Heart right ventricle (tissue), 16 donors: ENCODE results near the gene MAP9. TPM values are rescaled to one million over a fixed set of nuclear protein-coding genes. Genes with fewer than 3 reads are reported as not detected.
"Not testable (repeated sequence)": the region's sequence is repeated elsewhere in the genome, so short reads cannot be mapped to it uniquely, and the experiment has no call there.

Experiments
- ATAC-seq, 8 donors: fragments of 200-7000 bp; cut with Tn5 transposase; one replicate each; pipeline ENCODE4 v1.9.1; 2020; ENCODE audit warnings: mild to moderate bottlenecking in 8 of 8, moderate library complexity in 8 of 8, moderate number of reproducible peaks in 1 of 8
- DNase-seq, 2 donors: peaks; one replicate each; pipeline ENCODE4 v3.0.0-alpha.2; 2020
- H3K27ac ChIP-seq, 10 donors: fragments of 200-600 bp; sonication (generic) in 2 of 10; one replicate each; pipeline versions ENCODE4 v1.5.0 to v1.8.0; 2020 to 2022; ENCODE audit warnings: mild to moderate bottlenecking in 3 of 10
- H3K27me3 ChIP-seq, 7 donors: fragments of 200-600 bp; one replicate each; pipeline ENCODE4 v1.8.0; 2021 to 2022; ENCODE audit warnings: mild to moderate bottlenecking in 2 of 7
- H3K36me3 ChIP-seq, 9 donors: fragments of 200-600 bp; sonication (generic) in 1 of 9; one replicate each; pipeline versions ENCODE4 v1.5.0 to v1.8.0; 2020 to 2022; ENCODE audit warnings: mild to moderate bottlenecking in 2 of 9
- H3K4me1 ChIP-seq, 9 donors: fragments of 200-600 bp; sonication (generic) in 1 of 9; one replicate each; pipeline versions ENCODE4 v1.5.0 to v1.8.0; 2020 to 2022; ENCODE audit warnings: mild to moderate bottlenecking in 4 of 9
- H3K4me3 ChIP-seq, 10 donors: fragments of 200-600 bp; sonication (generic) in 2 of 10; one replicate each; pipeline versions ENCODE4 v1.5.0 to v1.8.0; 2020 to 2022; ENCODE audit warnings: mild to moderate bottlenecking in 7 of 10, moderate library complexity in 2 of 10
- H3K9me3 ChIP-seq, 11 donors: fragments of 200-600 bp in 10 of 11; sonication (generic) in 2 of 11; one replicate each; pipeline versions ENCODE4 v1.5.0 to v1.8.0; 2013 to 2022; ENCODE audit warnings: mild to moderate bottlenecking in 2 of 11, control low read depth in 1 of 11, moderate library complexity in 1 of 11
- CTCF ChIP-seq, 9 donors: fragments of 200-600 bp; sonication (generic) in 2 of 9; IDR thresholded peaks; one replicate each; pipeline versions ENCODE4 v1.5.0 to v1.8.0; 2021 to 2022; ENCODE audit warnings: antibody characterized with exemption in 9 of 9, mild to moderate bottlenecking in 5 of 9, moderate library complexity in 1 of 9
- WGBS, 2 donors: extraction: QIAGEN DNeasy Blood & Tissue Kit; methylation state at CpG; one replicate each; pipeline ENCODE4 v1.1.7; 2013; ENCODE audit warnings: inconsistent platforms in 1 of 2; 5-methylcytosine and 5-hydroxymethylcytosine counted together
- intact Hi-C, 10 donors: fragments of 100-400 bp; cut with DNase I; formaldehyde crosslinking; loops; one replicate each; pipeline versions ENCODE4 v1.11.1 to v1.14.2; 2022
- long read RNA-seq, 3 donors: library from polyadenylated mRNA; unstranded; transcript quantifications; one replicate each; pipeline ENCODE4 v2.0.0, GENCODE V29; 2020 to 2021
- polyA plus RNA-seq, 2 donors: library from polyadenylated mRNA; stranded (reverse); fragments of 200-250 nt; gene quantifications; one replicate each; pipeline ENCODE4 v1.2.3, GENCODE V29; 2013
- total RNA-seq, 10 donors: library from RNA; stranded (reverse); fragmentation: NEBNext Ultra II Directional in 3 of 10; extraction: Animal tissue kit (Norgen Biotek cat#: 25700) in 3 of 10; gene quantifications; one replicate each; pipeline versions ENCODE4 v1.2.1 to v1.2.4, GENCODE V29; 2021 to 2023
- donor health status: Arrhythmogenic right ventricular cardiomyopathy.
- donor health status: ischemic (EF 13 %, LVEDD 7.1; RV severe dilation, severe dysfunction).
- donor health status: healthy with polysubstance abuse.
- donor health status: DM: no; HTN: yes; CAD: no.
- donor health status: DM: no; HTN: no; CAD: no.
- donor health status: ischemic (EF 25% LVEDD 6.9; RV normal size, moderate dysfunction).
- donor health status: ischemic (EF 25% LVEDD 5.7; RV mildly dilated, moderate dysfunction).
- donor health status: healthy.
- donor health status: DM: yes; HTN: yes; CAD: no.
- donor health status: Ischemic cardiomyopathy.
- donor health status: ischemic (EF 35%, LVEDD 5.7; RV mildly dilated, moderate dysfunction).
- donor health status: nonischemic (EF 11% LVEDD 7.7; RV severe dilation, severe dysfunction).
- donor health status: DM: yes; HTN: yes; CAD: no.
- donor health status: PGD.
- donor health status: ischemic (EF 29% LVEDD 5.4; RV normal size, mild dysfunction).
- donor health status: nonischemic (EF 23%, LVEDD 6.1; RV moderate dilation, normal function).

Gene MAP9
- total RNA-seq (10 to 100 TPM in 4 of 10 donors, 1 to 10 TPM in 6; 6.7 to 10.7 (median 9.7) TPM), polyA plus RNA-seq (10 to 100 TPM in 1 of 2 donors, 1 to 10 TPM in 1; 1.8 to 15.2 TPM)
- long read RNA-seq, donor 1, partial matches to known transcripts: 6 of 10 reads
- long read RNA-seq, donor 1, other reads (novel, unspliced or antisense): 3 of 10 reads
- long read RNA-seq, donor 2, partial matches to known transcripts: 6 of 12 reads
- long read RNA-seq, donor 2, other reads (novel, unspliced or antisense): 4 of 12 reads
- long read RNA-seq, donor 3, partial matches to known transcripts: 9 of 23 reads
- long read RNA-seq, donor 3, other reads (novel, unspliced or antisense): 11 of 23 reads

DNA sequence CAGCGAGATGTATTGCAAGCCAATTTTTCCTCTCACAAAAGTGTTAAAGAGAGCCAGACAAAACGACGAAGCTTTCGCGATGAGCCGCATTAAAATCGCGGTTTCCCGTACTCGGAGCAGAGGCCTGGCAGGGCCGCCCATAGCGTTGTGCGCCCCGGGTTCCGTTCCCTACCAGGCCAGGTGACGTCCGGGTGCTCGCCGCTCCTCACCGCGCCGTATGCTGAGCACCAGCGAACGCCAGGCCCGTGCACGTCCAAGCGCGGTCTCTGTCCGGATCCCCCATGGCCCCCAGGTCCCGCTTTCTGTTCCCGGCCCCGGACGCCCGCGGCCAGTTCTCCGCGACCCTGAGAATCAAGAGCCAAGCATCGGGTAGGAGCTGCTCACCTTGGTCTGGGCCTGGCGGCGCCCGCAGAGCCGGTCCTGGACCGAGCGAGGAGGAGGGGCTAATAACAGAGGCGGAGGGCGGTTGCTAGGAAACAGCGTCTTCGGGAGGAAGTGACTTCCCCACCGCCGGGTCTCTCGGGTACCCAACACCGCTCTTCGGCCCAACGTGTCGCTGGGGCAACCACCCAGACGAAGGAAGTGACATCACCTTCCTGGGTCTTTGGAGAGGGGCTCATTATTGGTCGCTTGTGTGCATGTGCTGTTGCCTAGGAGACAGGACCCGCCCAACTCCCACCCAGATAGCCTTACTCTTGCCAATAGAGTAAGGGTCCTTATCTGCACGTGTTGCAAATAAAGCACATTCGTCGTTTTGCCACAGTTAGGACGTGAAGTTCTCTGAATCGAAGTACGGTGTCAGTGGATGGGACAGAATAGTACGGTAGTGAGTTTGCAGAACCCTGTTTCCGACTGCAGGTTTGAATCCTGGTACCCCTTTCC, at the start of gene MAP9:
Gene MAP9, minus strand, starts transcription at position 579 of the 882 bp plus-strand sequence. CDS start 1,115 bp downstream, outside the sequence.
- peak within 1 kb of the TSS; percentile 60 to 87 (median 70) for H3K4me3 ChIP-seq
- ATAC-seq (peak; percentile 97 to 100 (median 98)), DNase-seq (peak; percentile 84 to 92)
- H3K4me1 ChIP-seq: peaks cover 0 to 18% (median 10%) of the 10 kb centered on the region in 9 donors
- TF ChIP-seq CTCF (IDR thresholded peaks at IDR 0.05): no peak
- intact Hi-C loops: loop anchor here in 4 of 10 donors (10.0 kb wide), 2 partner anchors 392 to 822 kb away; partner anchors contain the start of gene PLRG1 (in 3 of the 4)
- peak within 1 kb of the TSS in 3 of 10 donors; percentile 27 to 64 (median 57) for H3K27ac ChIP-seq
- peaks cover 0 to 10% (median 0%) of the 10 kb centered on the region in 9 donors for H3K36me3 ChIP-seq
- WGBS, 2 donors: 5% methylated on average over 66 of the region's 66 CpGs
- no peaks in the 10 kb centered on the region for H3K9me3 ChIP-seq
- peaks cover 0 to 44% (median 14%) of the 10 kb centered on the region in 7 donors for H3K27me3 ChIP-seq

DNA sequence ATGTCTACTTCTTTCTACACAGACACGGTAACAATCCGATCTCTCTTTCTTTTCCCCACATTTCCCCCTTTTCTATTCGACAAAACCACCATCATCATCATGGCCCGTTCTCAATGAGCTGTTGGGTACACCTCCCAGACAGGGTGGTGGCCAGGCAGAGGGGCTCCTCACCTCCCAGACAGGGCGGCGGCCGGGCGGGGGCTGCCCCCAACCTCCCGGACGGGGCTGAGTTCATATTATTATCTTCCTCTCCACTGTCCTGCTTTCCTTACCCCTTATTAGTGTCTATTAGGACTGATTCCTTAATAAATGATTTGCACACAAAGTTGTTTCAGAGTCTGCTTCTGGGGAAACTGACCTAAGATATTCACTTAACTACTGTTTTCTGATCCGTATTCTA, 48.0 kb upstream of the MAP9 start:
- ATAC-seq, DNase-seq, H3K27me3 ChIP-seq, H3K36me3 ChIP-seq, H3K27ac ChIP-seq, H3K4me3 ChIP-seq, intact Hi-C loops: not testable (repeated sequence)
- peaks cover 0 to 16% (median 7%) of the 10 kb centered on the region in 11 donors for H3K9me3 ChIP-seq
- 87 to 94% methylated on average over 11 of the region's 11 CpGs for WGBS, 2 donors
- peaks cover 0 to 32% (median 7%) of the 10 kb centered on the region in 9 donors for H3K4me1 ChIP-seq

- WGBS, 2 donors: 16 to 27% methylated on average over 1 of the region's 1 CpG
- intact Hi-C loops: no loop called here
- DNase-seq (no peak), ATAC-seq (peak in 6 of 8 donors; percentile 40 to 72 (median 50))
- no peak overlapping the region for H3K4me3 ChIP-seq
- peaks cover 0 to 16% (median 7%) of the 10 kb centered on the region in 11 donors for H3K9me3 ChIP-seq
- peaks cover 0 to 32% (median 7%) of the 10 kb centered on the region in 9 donors for H3K4me1 ChIP-seq
- no peaks in the 10 kb centered on the region for H3K36me3 ChIP-seq
- H3K27ac ChIP-seq: no peak overlapping the region
- no peak for TF ChIP-seq CTCF (IDR thresholded peaks at IDR 0.05)
- no peaks in the 10 kb centered on the region for H3K27me3 ChIP-seq
Measured at GRCh38 chr4:155423671-155424070, 46.9 kb upstream of the MAP9 start.

- no peak for TF ChIP-seq CTCF (IDR thresholded peaks at IDR 0.05)
- Histone ChIP-seq H3K27ac (no peak overlapping the region), H3K4me1 (peaks cover 0 to 14% (median 7%) of the 10 kb centered on the region in 9 donors), H3K9me3 (peaks cover 0 to 3% (median 0%) of the 10 kb centered on the region in 11 donors), H3K4me3 (no peak overlapping the region), H3K36me3 (no peaks in the 10 kb centered on the region), H3K27me3 (no peaks in the 10 kb centered on the region)
- intact Hi-C loops: no loop called here
- DNase-seq (no peak), ATAC-seq (no peak)
- 95 to 99% methylated on average over 4 of the region's 4 CpGs for WGBS, 2 donors
Measured at GRCh38 chr4:155419266-155419665, 42.5 kb upstream of the MAP9 start.
